ENCODE data around the gene CLSTN2.

CLSTN2 gene

GRCh38 chr3:140273542-140274195 lies 338.7 kb downstream of the CLSTN2 start:
- no peaks in the 10 kb centered on the region for H3K9me3 ChIP-seq (replicated peaks in 1 of 11)
- H3K4me2 ChIP-seq: no peak overlapping the region
- no peak overlapping the region for H3K27ac ChIP-seq
- H3K27me3 ChIP-seq: no peaks in the 10 kb centered on the region
- no peak overlapping the region for H3K4me3 ChIP-seq
- no peaks in the 10 kb centered on the region for H4K20me1 ChIP-seq
- no peak for TF ChIP-seq Cebpa-rat (IDR thresholded peaks at IDR 0.05)
- no peaks in the 10 kb centered on the region for H3K4me1 ChIP-seq
- no peak overlapping the region for H3K9ac ChIP-seq
- H3K36me3 ChIP-seq: no peaks in the 10 kb centered on the region

GRCh38 chr3:140274429-140274828 lies 339.4 kb downstream of the CLSTN2 start:
- H3K36me3 ChIP-seq: no peaks in the 10 kb centered on the region
- TF ChIP-seq Cebpa-rat (IDR thresholded peaks at IDR 0.05): no peak
- no peak overlapping the region for H3K9ac ChIP-seq
- no peaks in the 10 kb centered on the region for H3K9me3 ChIP-seq (replicated peaks in 1 of 11)
- no peak overlapping the region for H3K4me3 ChIP-seq
- H3K4me1 ChIP-seq: no peaks in the 10 kb centered on the region
- no peak overlapping the region for H3K27ac ChIP-seq
- no peaks in the 10 kb centered on the region for H4K20me1 ChIP-seq
- no peaks in the 10 kb centered on the region for H3K27me3 ChIP-seq
- no peak overlapping the region for H3K4me2 ChIP-seq

GRCh38 chr3:140276703-140277102 lies 341.7 kb downstream of the CLSTN2 start:
- no peaks in the 10 kb centered on the region for H3K36me3 ChIP-seq
- H3K9ac ChIP-seq: no peak overlapping the region
- H3K27ac ChIP-seq: no peak overlapping the region
- no peak overlapping the region for H3K4me2 ChIP-seq
- H3K9me3 ChIP-seq (replicated peaks in 1 of 11): no peaks in the 10 kb centered on the region
- H3K4me3 ChIP-seq: no peak overlapping the region
- H3K27me3 ChIP-seq: no peaks in the 10 kb centered on the region
- no peaks in the 10 kb centered on the region for H4K20me1 ChIP-seq
- TF ChIP-seq Cebpa-rat (IDR thresholded peaks at IDR 0.05): no peak
- H3K4me1 ChIP-seq: no peaks in the 10 kb centered on the region

- H3K27me3 ChIP-seq: no peaks in the 10 kb centered on the region
- H3K4me2 ChIP-seq: no peak overlapping the region
- no peaks in the 10 kb centered on the region for H3K9me3 ChIP-seq (replicated peaks in 1 of 11)
- no peak overlapping the region for H3K27ac ChIP-seq
- no peaks in the 10 kb centered on the region for H3K4me1 ChIP-seq
- H4K20me1 ChIP-seq: no peaks in the 10 kb centered on the region
- TF ChIP-seq Cebpa-rat (IDR thresholded peaks at IDR 0.05): no peak
- no peak overlapping the region for H3K4me3 ChIP-seq
- H3K9ac ChIP-seq: no peak overlapping the region
- H3K36me3 ChIP-seq: no peaks in the 10 kb centered on the region
These were observed 342.9 kb downstream of the CLSTN2 start for GRCh38 chr3:140277886-140278285.

DNA sequence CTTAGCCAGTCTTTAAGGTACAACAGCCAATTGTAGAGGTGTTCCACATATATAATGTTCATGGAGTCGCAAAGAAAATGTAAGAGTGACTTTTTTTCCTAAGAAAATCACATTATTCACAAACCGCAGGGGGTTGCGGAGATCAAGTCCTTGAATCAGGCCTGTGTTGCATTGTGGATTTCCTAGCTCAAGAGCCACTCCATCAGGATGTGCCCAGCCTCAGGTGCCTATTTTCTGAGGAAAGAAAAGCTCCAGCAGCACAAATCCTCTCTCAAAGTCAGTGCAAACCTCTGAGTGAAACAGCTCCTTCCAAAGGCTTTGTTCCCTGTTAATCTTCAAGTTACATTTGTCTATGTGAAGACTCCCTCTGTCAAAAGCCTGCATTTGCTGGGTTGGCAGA lies 349.4 kb downstream of the CLSTN2 start:
- no peaks in the 10 kb centered on the region for H4K20me1 ChIP-seq
- no peak overlapping the region for H3K4me3 ChIP-seq
- no peaks in the 10 kb centered on the region for H3K27me3 ChIP-seq
- H3K9me3 ChIP-seq (replicated peaks in 1 of 11): no peaks in the 10 kb centered on the region
- no peak overlapping the region for H3K9ac ChIP-seq
- no peaks in the 10 kb centered on the region for H3K4me1 ChIP-seq
- no peak for TF ChIP-seq Cebpa-rat (IDR thresholded peaks at IDR 0.05)
- H3K36me3 ChIP-seq: no peaks in the 10 kb centered on the region
- H3K27ac ChIP-seq: no peak overlapping the region
- H3K4me2 ChIP-seq: no peak overlapping the region

DNA sequence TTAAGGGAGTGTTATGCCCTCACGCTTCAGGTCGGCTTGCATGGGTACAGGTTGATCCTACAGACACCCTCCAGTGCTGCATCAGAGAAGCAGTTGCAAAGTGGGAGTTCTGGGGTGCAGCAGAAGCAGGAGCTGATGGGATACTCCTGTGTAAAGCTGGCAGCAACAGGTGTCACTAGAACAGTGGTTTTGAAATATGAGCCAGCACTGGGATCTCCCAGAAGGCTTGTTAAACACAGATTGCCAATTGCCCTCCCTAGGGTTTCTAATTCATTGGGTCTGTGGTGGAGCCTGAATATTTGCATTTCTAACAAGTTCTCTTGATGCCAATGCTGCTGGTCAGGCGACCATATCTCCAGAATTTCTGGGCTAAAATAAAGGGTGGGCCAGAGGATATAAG lies 350.4 kb downstream of the CLSTN2 start:
- no peak overlapping the region for H3K4me3 ChIP-seq

DNA sequence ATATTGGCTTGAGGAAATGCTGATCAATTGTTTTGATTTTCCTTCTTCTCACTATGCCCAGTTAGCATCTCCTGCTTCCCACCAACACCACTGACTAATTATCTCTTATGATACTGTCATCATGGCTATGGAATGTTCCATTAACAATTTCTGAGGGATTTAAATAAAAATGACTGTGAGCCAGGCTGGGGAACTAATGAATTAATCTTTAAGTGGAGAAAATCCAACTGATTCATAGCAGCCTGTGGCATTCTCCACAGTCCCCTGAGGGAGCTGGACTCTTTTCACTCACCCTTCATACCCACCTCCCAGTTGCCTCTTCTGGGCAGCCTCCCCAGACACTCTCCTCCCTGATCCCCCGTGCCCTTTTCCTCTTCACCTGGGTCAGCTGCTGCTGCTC lies 353.6 kb downstream of the CLSTN2 start:
- Histone ChIP-seq H3K36me3 (no peaks in the 10 kb centered on the region), H3K9me3 (replicated peaks in 1 of 11) (no peaks in the 10 kb centered on the region), H3K9ac (no peak overlapping the region), H3K27ac (no peak overlapping the region), H3K4me2 (no peak overlapping the region), H3K4me1 (no peaks in the 10 kb centered on the region), H3K4me3 (no peak overlapping the region), H3K27me3 (no peaks in the 10 kb centered on the region), H4K20me1 (no peaks in the 10 kb centered on the region)
- no peak for TF ChIP-seq Cebpa-rat (IDR thresholded peaks at IDR 0.05)

More for the DNA sequence above, 350.4 kb downstream of the CLSTN2 start:
- Histone ChIP-seq H3K4me1 (no peaks in the 10 kb centered on the region), H3K27me3 (no peaks in the 10 kb centered on the region), H3K4me2 (no peak overlapping the region), H4K20me1 (no peaks in the 10 kb centered on the region), H3K36me3 (no peaks in the 10 kb centered on the region), H3K9ac (no peak overlapping the region), H3K9me3 (replicated peaks in 1 of 11) (no peaks in the 10 kb centered on the region), H3K27ac (no peak overlapping the region)
- TF ChIP-seq Cebpa-rat (IDR thresholded peaks at IDR 0.05): no peak

- H3K9ac ChIP-seq: no peak overlapping the region
- H3K27me3 ChIP-seq: no peaks in the 10 kb centered on the region
- no peak overlapping the region for H3K4me2 ChIP-seq
- H3K4me3 ChIP-seq: no peak overlapping the region
- H3K4me1 ChIP-seq: no peaks in the 10 kb centered on the region
- H4K20me1 ChIP-seq: no peaks in the 10 kb centered on the region
- H3K27ac ChIP-seq: no peak overlapping the region
- TF ChIP-seq Cebpa-rat (IDR thresholded peaks at IDR 0.05): no peak
- no peaks in the 10 kb centered on the region for H3K36me3 ChIP-seq
- no peaks in the 10 kb centered on the region for H3K9me3 ChIP-seq (replicated peaks in 1 of 11)
These were observed 355.1 kb downstream of the CLSTN2 start for GRCh38 chr3:140290105-140290504.

DNA sequence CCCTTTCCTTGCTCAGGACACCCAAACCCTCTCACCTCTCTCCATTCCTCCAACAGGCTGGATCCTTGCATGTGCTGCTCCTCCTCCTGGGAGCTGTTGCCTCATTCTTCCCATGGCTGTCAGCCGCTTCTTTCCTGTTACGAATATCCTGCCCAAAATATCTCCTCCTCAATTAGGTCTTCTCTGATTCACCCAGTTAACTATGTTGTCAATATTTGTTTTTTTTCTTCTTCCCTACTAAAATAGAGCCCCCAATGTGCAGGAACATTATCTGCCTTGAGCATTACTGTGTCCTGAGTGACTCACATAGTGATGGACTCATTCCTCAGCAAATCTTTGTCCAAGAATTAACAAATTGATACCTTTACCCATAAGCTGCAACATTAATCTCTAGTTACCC lies 357.2 kb downstream of the CLSTN2 start:
- H3K4me3 ChIP-seq: no peak overlapping the region
- no peaks in the 10 kb centered on the region for H3K27me3 ChIP-seq
- no peaks in the 10 kb centered on the region for H3K9me3 ChIP-seq (replicated peaks in 1 of 11)
- no peak overlapping the region for H3K27ac ChIP-seq
- H3K36me3 ChIP-seq: no peaks in the 10 kb centered on the region
- no peaks in the 10 kb centered on the region for H4K20me1 ChIP-seq
- no peak overlapping the region for H3K4me2 ChIP-seq
- TF ChIP-seq Cebpa-rat (IDR thresholded peaks at IDR 0.05): no peak
- H3K4me1 ChIP-seq: no peaks in the 10 kb centered on the region
- H3K9ac ChIP-seq: no peak overlapping the region

DNA sequence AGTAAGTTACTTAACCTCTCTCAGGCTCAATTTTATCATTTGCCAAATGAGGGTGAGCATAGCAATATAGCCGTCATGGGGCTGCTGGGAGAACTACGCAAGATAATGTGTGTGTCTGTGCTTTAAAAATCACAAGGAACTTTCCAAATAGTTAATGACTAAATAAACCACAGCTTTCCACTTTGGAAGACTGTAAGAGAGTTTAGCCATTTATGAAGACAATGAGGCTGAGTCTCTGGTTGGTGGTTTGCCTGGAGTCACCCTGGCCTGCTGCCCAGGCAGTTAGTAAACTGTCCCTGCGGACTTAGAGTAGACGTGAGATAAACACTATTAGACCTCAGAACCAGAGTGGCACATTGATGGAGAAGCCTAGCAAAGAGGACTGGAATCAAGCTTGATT lies 357.7 kb downstream of the CLSTN2 start:
- Histone ChIP-seq H3K4me1 (no peaks in the 10 kb centered on the region), H3K27ac (no peak overlapping the region), H3K9ac (no peak overlapping the region)

More for the DNA sequence above, 357.7 kb downstream of the CLSTN2 start:
- no peaks in the 10 kb centered on the region for H3K36me3 ChIP-seq
- no peak overlapping the region for H3K4me2 ChIP-seq
- no peak for TF ChIP-seq Cebpa-rat (IDR thresholded peaks at IDR 0.05)
- no peaks in the 10 kb centered on the region for H3K27me3 ChIP-seq
- H4K20me1 ChIP-seq: no peaks in the 10 kb centered on the region
- no peak overlapping the region for H3K4me3 ChIP-seq
- no peaks in the 10 kb centered on the region for H3K9me3 ChIP-seq (replicated peaks in 1 of 11)
